Hepatic stellate cell (primary cell): Measurements from ENCODE around the gene SPTBN1.
A peak's percentile ranks its signal among the peaks of the same experiment; 100 is the strongest.

Experiments
- DNase-seq: peaks from one replicate; pipeline ENCODE4 v3.0.0; 2011; ENCODE audit warnings: low spot score

The SPTBN1 gene

DNA sequence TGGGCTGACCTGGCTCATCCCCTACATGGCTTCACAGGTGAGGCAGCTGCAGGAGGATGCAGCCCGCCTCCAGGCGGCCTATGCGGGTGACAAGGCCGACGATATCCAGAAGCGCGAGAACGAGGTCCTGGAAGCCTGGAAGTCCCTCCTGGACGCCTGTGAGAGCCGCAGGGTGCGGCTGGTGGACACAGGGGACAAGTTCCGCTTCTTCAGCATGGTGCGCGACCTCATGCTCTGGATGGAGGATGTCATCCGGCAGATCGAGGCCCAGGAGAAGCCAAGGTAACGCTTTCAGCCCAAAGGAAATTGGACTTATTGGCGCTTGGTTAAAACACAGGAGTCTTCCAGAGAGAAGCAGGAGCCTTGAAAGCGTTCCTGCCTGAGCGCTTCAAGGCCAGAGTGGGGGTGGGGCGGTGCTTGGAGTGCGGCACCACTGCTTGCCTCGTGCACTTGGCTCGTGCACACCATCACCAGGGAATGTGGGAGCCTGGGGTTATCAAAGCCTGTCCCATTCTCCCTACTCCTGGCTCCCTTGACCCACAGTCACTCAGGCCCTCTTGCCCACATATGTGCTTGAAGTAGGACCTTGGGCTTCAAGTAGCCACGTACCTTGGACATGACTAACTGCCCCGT is 197.6 kb downstream of the SPTBN1 start:
- DNase-seq, result no peak

GRCh38 chr2:54655046-54655809 is 199.1 kb downstream of the SPTBN1 start:
- no peak for DNase-seq

DNA sequence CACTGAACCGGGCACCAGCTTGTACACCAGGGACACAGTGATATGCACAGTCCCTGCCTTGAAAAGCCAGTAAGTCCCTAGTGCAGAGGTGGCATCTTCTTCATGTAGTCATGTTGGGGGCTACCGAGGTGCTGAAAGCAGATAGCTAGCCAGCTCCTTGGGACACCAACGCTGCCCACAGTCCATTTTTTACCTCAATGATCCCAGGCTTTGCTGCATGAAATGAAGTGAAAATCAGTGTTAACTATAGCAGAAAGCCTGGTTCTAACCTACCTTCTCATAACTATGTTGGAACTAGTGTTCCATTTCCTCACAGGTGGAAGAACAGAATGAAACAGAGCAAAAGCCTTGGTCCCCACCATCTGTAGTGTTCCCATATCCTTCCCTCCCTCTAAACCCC is 200.7 kb downstream of the SPTBN1 start:
- DNase-seq, result no peak

- DNase-seq, result no peak
Measured at GRCh38 chr2:54657664-54658083, 201.5 kb downstream of the SPTBN1 start.

DNA sequence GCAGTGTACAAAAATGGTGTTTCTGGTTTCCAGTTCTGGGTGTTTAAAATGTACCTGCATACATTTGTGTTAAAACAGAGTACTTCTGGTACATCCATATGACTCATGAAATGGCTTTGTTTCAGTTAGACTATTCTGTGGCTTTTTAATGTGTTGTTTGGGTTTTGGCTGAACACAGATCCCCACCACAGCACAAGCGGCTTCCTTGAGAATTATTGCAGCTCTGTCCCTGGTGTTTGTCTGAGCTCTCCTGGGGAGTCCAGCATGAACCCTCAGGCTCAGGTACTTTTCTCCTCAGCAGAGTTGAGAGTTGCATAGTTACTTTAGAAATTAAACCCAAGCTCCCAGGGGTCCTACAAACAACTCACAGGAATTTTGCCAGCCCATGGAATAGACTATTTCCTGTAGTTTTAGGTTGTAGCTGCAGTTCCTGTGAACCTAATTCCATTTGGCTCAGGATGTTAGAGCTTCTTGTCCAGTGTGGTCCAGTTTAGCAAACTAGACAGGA is 202.5 kb downstream of the SPTBN1 start:
- peak; percentile 19 for DNase-seq

- no peak for DNase-seq
Measured at GRCh38 chr2:54659527-54659926, 203.4 kb downstream of the SPTBN1 start.

GRCh38 chr2:54660752-54661151 is 204.6 kb downstream of the SPTBN1 start:
- DNase-seq, result no peak

DNA sequence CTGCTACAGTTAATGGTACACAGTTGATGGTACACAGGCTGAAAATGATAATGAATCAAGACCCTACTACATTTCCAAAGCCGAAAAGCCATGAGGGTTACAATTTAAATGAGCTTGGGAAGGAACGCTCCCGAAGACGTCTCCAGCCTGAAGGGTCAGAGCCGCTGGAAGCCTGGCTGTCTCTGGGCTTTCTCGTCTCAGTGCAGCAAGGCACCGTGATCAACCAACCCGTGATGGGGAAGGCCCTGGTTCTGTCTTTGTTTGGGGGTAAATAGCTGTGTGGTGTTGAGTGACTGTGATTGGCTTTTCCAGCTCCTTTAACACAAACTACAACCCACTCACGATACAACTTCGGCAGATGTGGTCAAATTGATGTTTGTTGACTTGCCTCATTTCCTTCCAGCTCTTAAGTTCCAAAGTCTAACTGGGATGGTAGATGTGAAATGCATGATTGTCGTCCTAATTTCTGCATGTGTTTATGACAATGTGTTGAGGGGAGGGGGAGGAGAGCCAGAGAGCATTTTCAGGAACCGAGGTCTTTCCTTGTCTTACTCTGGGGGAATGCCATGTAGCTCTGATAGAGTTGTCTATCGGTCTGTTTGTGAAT is 207.4 kb downstream of the SPTBN1 start:
- no peak for DNase-seq

DNA sequence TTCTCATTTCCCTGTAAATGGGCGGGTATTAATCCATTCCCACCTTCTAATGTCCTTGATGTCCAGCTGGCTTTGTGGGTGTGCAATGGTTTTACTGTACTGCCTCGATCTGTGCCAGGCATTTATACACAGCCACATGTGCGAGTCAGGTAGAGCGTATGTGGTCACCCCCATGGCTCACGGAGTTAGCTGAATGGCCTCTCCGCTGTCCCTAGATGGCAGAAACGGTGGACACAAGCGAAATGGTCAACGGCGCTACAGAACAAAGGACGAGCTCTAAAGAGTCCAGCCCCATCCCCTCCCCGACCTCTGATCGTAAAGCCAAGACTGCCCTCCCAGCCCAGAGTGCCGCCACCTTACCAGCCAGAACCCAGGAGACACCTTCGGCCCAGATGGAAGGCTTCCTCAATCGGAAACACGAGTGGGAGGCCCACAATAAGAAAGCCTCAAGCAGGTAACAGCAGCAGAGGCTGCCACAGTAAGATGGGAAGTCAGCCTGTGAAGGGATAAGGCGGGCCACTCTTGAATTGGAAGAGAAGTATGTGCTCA is 208.2 kb downstream of the SPTBN1 start:
- no peak for DNase-seq

DNA sequence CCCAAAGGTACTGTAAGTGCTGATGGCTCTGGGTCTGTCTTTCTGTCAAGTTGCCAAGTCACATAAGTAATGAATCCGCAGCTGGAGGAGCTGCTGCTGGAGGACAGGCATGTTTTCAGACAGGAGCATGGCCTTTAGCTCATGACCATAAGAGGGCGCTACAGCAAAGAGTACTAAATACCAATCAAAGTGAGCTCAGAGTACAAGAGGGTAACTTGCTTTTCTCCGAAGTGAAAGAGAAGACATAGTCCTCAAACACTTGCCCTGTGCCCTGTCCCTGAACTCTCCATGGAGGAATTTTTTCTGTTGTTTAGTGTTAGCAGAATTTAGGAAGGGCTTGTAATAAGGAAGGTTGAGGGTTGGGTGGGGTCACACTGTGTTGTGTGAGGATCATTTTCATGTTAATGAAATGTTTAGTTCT is 209.3 kb downstream of the SPTBN1 start:
- peak; percentile 30 for DNase-seq

GRCh38 chr2:54666131-54666633 is 210.1 kb downstream of the SPTBN1 start:
- peak; percentile 61 for DNase-seq

- DNase-seq, result no peak
Measured at GRCh38 chr2:54666634-54667265, 210.6 kb downstream of the SPTBN1 start.

GRCh38 chr2:54667266-54667639 is 211.1 kb downstream of the SPTBN1 start:
- no peak for DNase-seq

- no peak for DNase-seq
Measured at GRCh38 chr2:54667726-54668650, 211.9 kb downstream of the SPTBN1 start.

- DNase-seq, result no peak
Measured at GRCh38 chr2:54668711-54669110, 212.6 kb downstream of the SPTBN1 start.

DNA sequence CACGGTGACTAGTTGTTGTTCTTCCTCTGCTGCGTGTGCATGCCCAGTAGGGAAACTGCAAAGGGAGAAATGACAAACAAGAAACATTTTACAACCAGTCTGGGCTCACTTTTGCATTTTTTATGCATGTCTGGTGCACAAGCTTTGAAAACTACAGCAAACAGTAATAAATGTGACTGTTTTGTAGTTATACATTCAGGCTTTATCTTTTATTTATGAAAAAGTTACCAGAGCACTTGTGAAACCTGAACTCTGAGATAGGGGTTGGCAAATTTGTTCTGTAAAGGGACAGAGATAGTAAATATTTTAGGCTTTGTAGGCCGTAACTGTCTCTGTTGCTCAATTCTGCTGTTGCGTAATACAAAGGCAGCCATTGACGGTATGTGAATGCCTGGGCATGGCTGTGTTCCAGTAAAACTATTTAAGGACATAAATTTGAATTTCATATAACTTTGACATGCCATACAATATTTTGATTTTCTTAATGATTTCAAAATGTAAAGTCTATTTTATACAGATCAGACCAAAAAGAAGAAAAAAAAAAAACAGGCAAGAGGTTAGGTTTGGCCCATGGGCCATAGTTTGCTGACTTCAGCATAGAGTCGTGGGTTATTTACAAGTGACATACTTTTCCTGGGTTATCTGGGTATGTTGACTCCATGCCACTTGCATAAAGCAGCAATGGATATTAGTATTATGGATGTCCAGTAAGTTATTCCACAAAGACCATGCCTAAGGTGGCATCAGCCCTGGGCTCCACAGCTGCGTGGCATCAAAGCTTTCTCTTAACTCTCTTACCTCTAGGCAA is 213.8 kb downstream of the SPTBN1 start:
- peak; percentile 32 for DNase-seq

DNA sequence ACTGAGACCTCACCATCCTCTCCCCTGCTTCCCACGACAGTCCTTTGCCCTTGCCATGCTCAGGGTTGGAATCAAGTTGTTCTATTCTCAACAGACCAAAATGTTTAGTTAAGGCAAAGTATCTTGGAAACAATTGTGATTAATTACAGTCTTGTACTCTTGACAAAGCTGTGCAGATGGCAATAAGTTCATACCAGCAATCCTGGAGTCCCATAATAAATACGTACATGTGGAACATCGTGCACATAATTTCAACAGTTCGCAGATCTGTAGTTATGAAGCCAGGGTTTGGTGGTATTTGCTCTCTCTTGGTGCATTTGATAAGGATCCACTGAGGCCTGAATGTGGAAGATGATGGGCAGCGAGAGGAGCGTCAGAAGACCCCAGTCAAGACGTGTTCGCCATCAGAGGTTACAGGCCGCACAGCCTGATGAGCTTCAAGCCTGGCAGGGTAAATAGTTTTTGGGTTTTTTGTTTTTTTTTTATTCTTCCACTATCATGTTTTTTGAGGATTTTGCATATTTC is 214.4 kb downstream of the SPTBN1 start:
- no peak for DNase-seq

DNA sequence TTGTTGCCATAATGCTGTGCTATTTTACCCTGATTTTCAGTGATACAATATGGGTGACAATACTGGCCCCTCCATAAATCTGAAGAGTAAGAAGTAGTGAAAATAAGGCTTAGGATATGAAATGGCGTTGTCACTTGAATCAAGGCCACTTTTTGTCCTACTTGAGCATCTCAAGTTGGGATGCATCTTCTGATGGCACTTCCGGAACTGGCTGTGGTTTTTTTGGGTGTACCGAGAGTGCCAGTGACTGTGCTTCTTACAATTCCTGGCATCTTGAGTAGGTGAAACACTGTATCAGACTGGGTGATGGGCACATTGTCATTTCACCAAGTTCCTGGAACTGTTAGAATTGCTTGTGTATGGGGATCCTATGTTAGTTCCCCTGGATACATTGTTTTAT is 214.9 kb downstream of the SPTBN1 start:
- DNase-seq, result no peak

DNA sequence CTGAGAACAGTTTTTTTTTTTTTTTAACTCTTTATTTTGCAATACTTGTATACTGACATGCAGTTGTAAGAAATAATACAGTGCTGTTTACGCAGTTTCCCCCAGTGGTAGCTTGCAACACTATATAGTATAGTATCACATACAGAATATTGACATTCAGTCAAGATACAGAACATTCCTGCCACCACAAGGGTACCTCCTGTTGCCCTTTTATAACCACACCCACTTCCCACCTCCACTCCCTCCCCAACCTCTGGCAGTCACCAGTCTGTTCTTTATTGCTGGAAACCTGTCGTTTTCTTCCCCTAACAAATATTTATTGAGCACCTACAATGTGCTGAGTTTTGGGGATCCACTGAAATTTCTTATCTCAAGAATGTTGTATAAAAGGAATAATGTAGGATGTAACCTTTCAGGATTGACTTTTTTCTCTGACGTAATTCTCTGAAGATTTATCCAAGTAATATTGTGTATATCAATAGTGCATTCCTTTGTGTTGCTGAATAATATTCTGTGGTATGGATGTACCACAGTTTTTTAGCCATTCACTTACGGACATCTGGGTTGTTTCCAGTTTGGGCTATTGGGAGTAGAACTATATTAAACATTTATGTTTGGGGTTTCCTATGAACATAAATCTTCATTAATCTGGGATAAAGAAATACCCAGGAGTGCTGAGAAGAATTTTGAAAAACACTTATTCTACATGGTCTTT is 215.9 kb downstream of the SPTBN1 start:
- DNase-seq, result peak; percentile 21
